Calu3 (cell line): ENCODE results near the gene TENT4A. TPM values are rescaled to one million over a fixed set of nuclear protein-coding genes. Genes with fewer than 3 reads are reported as not detected.

ENCODE experiments used
- BruUV-seq: library from RNA; stranded (reverse); fragments of 400-500 nt; replicated peaks from 2 replicates; lab custom pipeline; 2021; lab: Mats Ljungman, UMichigan
- CTCF ChIA-PET: fragments of 300-600 bp; sonication (Branson Sonifier 250); formaldehyde crosslinking; loops from one replicate; lab custom pipeline; 2022; ENCODE audit warnings: antibody characterized with exemption; lab: Charles Lee
- DNase-seq: peaks from one replicate; pipeline ENCODE4 v3.0.0; 2022
- H3K27ac Mint-ChIP-seq: one replicate; pipeline ENCODE4 v1.8.0; 2022; ENCODE audit warnings: mixed read lengths; ENCODE audit not compliant: unreplicated experiment
- H3K27me3 Mint-ChIP-seq: one replicate; pipeline ENCODE4 v1.8.0; 2022; ENCODE audit warnings: mixed read lengths; ENCODE audit not compliant: unreplicated experiment
- H3K36me3 Mint-ChIP-seq: one replicate; pipeline ENCODE4 v1.8.0; 2022; ENCODE audit warnings: mild to moderate bottlenecking, moderate library complexity, mixed read lengths; ENCODE audit not compliant: insufficient read depth, unreplicated experiment
- H3K4me1 Mint-ChIP-seq: one replicate; pipeline ENCODE4 v1.8.0; 2022; ENCODE audit warnings: mild to moderate bottlenecking, low read depth, mixed read lengths; ENCODE audit not compliant: unreplicated experiment
- H3K4me3 Mint-ChIP-seq: one replicate; pipeline ENCODE4 v1.8.0; 2022; ENCODE audit warnings: mild to moderate bottlenecking, low read depth, moderate library complexity, mixed read lengths; ENCODE audit not compliant: unreplicated experiment
- H3K9me3 Mint-ChIP-seq: one replicate; pipeline ENCODE4 v1.8.0; 2022; ENCODE audit warnings: low read depth, mixed read lengths; ENCODE audit not compliant: unreplicated experiment
- CTCF ChIP-seq: fragments of 200-600 bp; IDR thresholded peaks from one replicate; pipeline ENCODE4 v1.8.0; 2022; ENCODE audit warnings: antibody characterized with exemption; ENCODE audit not compliant: unreplicated experiment
- intact Hi-C: fragments of 100-400 bp; cut with micrococcal nuclease; formaldehyde crosslinking; loops from one replicate; pipeline ENCODE4 v1.10.0; 2022; ENCODE audit not compliant: unreplicated experiment
- total RNA-seq: library from RNA; stranded (reverse); gene quantifications from 2 replicates; pipeline ENCODE4 v1.2.3, GENCODE V29; 2022

Gene TENT4A
- total RNA-seq, 1 experiment from 2014 or later, result 39.9 TPM

DNA sequence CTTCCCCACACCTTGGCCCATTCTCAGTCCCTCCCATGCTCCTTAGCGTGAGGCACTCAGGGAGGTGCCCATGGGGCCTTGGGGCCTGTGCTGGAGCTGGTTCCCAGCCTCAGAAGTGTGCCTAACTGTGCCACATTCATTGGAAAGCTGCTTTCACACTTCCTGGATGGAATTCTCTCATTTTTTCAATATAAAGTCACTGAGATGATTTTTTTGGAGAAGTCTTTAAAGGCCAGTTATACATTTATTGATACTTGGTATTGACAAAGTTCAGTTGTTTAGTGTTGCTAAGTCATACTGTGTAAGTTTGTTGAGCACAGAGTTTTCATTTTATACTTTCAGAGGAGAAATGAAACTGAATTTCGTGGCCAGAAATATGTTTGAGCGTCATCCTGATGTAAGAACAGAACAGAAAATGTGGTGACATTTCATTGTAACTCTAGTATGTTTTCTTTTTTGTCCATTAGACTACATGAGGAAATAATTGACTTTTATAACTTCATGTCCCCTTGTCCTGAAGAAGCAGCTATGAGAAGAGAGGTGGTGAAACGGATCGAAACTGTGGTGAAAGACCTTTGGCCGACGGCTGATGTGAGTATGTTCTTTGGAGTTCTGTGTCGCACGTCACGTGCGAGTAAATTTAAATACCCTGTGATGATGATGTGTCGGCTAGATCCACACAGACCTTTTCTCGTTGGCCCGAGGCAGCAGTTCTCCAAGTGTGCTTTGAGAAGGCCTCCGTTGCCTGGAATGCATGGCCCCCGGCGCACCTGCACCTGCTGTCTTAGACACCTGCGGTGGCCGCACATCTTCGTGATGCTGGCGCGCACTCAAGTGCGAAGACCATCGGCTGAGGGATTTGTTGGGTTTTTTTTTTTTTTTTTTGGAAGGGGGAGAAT is 24.1 kb downstream of the TENT4A start:
- Mint-ChIP-seq H3K27me3 (no peaks in the 10 kb centered on the region), H3K9me3 (no peaks in the 10 kb centered on the region), H3K27ac (no peak overlapping the region), H3K4me1 (peaks cover 23% of the 10 kb centered on the region), H3K4me3 (no peak overlapping the region), H3K36me3 (peaks cover 5% of the 10 kb centered on the region)
- no peak for DNase-seq
- TF ChIP-seq CTCF, result no peak
- CTCF ChIA-PET, result interaction anchor here (0.6 kb wide), 1 partner anchor 60 kb away, joined by 3 read pairs; no protein-coding TSS in a partner anchor
- BruUV-seq, result no TSS peak
- intact Hi-C loops, result no loop called here

DNA sequence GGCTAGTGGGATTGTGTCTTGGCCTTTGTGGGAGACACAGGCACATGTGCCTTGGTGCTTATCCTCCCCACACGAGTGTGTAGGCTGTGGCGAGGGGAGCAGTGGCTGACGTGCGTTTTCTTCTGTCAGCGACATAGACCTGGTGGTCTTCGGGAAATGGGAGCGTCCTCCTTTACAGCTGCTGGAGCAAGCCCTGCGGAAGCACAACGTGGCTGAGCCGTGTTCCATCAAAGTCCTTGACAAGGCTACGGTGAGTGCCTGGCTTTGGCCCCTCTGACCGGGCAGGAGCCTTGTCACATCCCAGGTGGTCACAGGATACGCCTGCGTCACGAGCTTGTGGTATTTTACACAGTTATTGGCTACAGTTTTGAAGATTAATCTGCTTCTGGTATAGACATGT is 26.4 kb downstream of the TENT4A start:
- BruUV-seq, result no TSS peak
- Mint-ChIP-seq H3K27me3 (no peaks in the 10 kb centered on the region), H3K4me3 (no peak overlapping the region), H3K4me1 (peaks cover 9% of the 10 kb centered on the region), H3K9me3 (no peaks in the 10 kb centered on the region), H3K36me3 (peaks cover 11% of the 10 kb centered on the region), H3K27ac (no peak overlapping the region)
- intact Hi-C loops, result loop anchor here (10.0 kb wide), 1 partner anchor 1245 kb away; no protein-coding TSS in a partner anchor
- CTCF ChIA-PET, result no interaction called here
- TF ChIP-seq CTCF, result no peak
- DNase-seq, result no peak

DNA sequence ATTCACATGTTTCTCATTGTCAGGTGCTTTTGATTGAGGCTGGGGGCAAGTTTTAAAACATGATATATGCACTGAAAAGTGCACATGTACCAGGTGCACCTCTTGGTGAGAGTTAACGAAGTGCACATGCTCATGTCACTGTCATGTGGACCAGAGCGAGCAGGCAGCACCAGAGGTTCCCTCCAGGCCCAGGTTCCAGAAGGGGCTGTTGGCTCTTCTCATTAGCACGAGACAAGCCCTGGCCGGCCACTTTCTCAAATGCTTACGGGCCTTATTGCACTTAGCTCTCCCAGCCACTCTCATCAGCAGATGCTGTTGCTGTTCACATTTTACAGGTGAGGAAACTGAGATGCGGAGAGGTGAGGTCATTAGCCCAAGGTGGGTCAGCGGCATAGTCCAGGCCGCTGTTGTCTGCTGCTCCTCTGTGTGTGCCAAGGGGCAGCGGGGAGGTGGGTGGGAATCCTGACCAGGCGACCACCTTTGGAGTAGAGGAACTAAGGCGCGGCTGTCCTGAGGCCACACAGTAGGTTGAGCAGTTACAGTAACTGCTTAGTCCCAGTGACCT is 27.4 kb downstream of the TENT4A start:
- no peak overlapping the region for H3K4me3 Mint-ChIP-seq
- BruUV-seq, result no TSS peak
- CTCF ChIA-PET, result no interaction called here

More for the DNA sequence above, 27.4 kb downstream of the TENT4A start:
- no peak overlapping the region for H3K27ac Mint-ChIP-seq
- no peak for DNase-seq
- no peak for TF ChIP-seq CTCF
- H3K27me3 Mint-ChIP-seq, result no peaks in the 10 kb centered on the region
- no peaks in the 10 kb centered on the region for H3K4me1 Mint-ChIP-seq
- H3K36me3 Mint-ChIP-seq, result peaks cover 14% of the 10 kb centered on the region
- intact Hi-C loops, result loop anchor here (10.0 kb wide), 1 partner anchor 1246 kb away; no protein-coding TSS in a partner anchor
- H3K9me3 Mint-ChIP-seq, result no peaks in the 10 kb centered on the region
